HepG2 (cell line): ENCODE data around the gene ZNF446. TPM values are rescaled to one million over a fixed set of nuclear protein-coding genes. Genes with fewer than 3 reads are reported as not detected.

ENCODE experiments used
- ATF7 ChIP-seq, 2 experiments: fragments of 450-650 bp in 1 of 2; sonication (generic) in 1 of 2; formaldehyde crosslinking in 1 of 2; IDR thresholded peaks; 2 replicates each; pipeline versions ENCODE4 v1.4.0 to v1.6.1; 2016 to 2020; ENCODE audit warnings: antibody characterized with exemption in 1 of 2, mild to moderate bottlenecking in 1 of 2, missing genetic modification reagents in 1 of 2
- CBFB ChIP-seq: sonication (generic); formaldehyde crosslinking; IDR thresholded peaks from 2 replicates; pipeline ENCODE4 v1.4.0; 2020; ENCODE audit warnings: missing genetic modification reagents
- HNF4A ChIP-seq: sonication (generic); formaldehyde crosslinking; IDR thresholded peaks from 2 replicates; pipeline ENCODE4 v1.4.0; 2020; ENCODE audit warnings: missing genetic modification reagents
- PLRG1 ChIP-seq: fragments of 450-650 bp; conservative IDR thresholded peaks from 2 replicates; pipeline ENCODE4 v1.6.1; 2016
- POLR2AphosphoS2 ChIP-seq: IDR thresholded peaks from 2 replicates; pipeline ENCODE4 v1.6.1; 2011; ENCODE audit warnings: low read depth, low read length, improper control_type of control experiment
- RELA ChIP-seq: sonication (generic); formaldehyde crosslinking; IDR thresholded peaks from 2 replicates; pipeline ENCODE4 v1.4.0; 2020; ENCODE audit warnings: missing genetic modification reagents
- SETDB1 ChIP-seq: sonication (generic); formaldehyde crosslinking; IDR thresholded peaks from 2 replicates; pipeline ENCODE4 v1.5.1; 2020; ENCODE audit warnings: missing genetic modification reagents, mild to moderate bottlenecking, borderline replicate concordance
- SMC3 ChIP-seq: IDR thresholded peaks from 2 replicates; pipeline ENCODE4 v1.6.1; 2011; ENCODE audit warnings: low read length, improper control_type of control experiment
- SP140L ChIP-seq: sonication (generic); formaldehyde crosslinking; IDR thresholded peaks from 2 replicates; pipeline ENCODE4 v1.4.0; 2020; ENCODE audit warnings: missing genetic modification reagents, borderline replicate concordance
- THAP11 ChIP-seq: IDR thresholded peaks from 2 replicates; pipeline ENCODE4 v1.6.1; 2016; ENCODE audit warnings: missing biosample characterization, missing genetic modification reagents
- TMF1 ChIP-seq: sonication (generic); formaldehyde crosslinking; IDR thresholded peaks from 2 replicates; pipeline ENCODE4 v1.8.1; 2022; ENCODE audit warnings: low read depth, missing genetic modification reagents
- ZNF180 ChIP-seq: sonication (generic); formaldehyde crosslinking; IDR thresholded peaks from 2 replicates; pipeline ENCODE4 v1.4.0; 2020; ENCODE audit warnings: low read depth, missing genetic modification reagents, borderline replicate concordance
- ZNF589 ChIP-seq: sonication (generic); formaldehyde crosslinking; conservative IDR thresholded peaks from 2 replicates; pipeline ENCODE4 v1.8.0; 2022; ENCODE audit warnings: mild to moderate bottlenecking, moderate library complexity, missing genetic modification reagents
- ZNF678 ChIP-seq: sonication (generic); formaldehyde crosslinking; IDR thresholded peaks from 2 replicates; pipeline ENCODE4 v1.4.0; 2020; ENCODE audit warnings: mild to moderate bottlenecking, missing genetic modification reagents
- ZNF878 ChIP-seq: sonication (generic); formaldehyde crosslinking; IDR thresholded peaks from 2 replicates; pipeline ENCODE4 v1.8.1; 2023; ENCODE audit warnings: mild to moderate bottlenecking, missing genetic modification reagents, moderate library complexity
- ZSCAN30 ChIP-seq: sonication (generic); formaldehyde crosslinking; IDR thresholded peaks from 2 replicates; pipeline ENCODE4 v1.5.0; 2020; ENCODE audit warnings: mild to moderate bottlenecking, missing genetic modification reagents
- polyA plus RNA-seq, 8 experiments: library from polyadenylated mRNA; depleted of rRNA in 3 of 8; stranded (reverse) in 7 of 8; unstranded in 1 of 8; fragments of >200 nt; fragmentation: Illumina TruSeq in 4 of 8; extraction: Trizol in 4 of 8; gene quantifications; 2 replicates each; pipeline versions ENCODE4 v1.2.1 to v1.2.3, GENCODE V29; 2011 to 2016; ENCODE audit warnings: low read depth in 4 of 8, missing spikeins in 1 of 8, mixed read lengths in 1 of 8; ENCODE audit not compliant: insufficient read depth in 1 of 8
- total RNA-seq, 5 experiments: library from RNA; depleted of rRNA; stranded (reverse); fragments of >200 nt; fragmentation: Illumina TruSeq; extraction: Trizol; gene quantifications; 2 replicates each; pipeline ENCODE4 v1.2.3, GENCODE V29; 2016; ENCODE audit warnings: low read depth in 1 of 5
- TF ChIP-seq, protein P1 (sequence below): sonication (generic); formaldehyde crosslinking; IDR thresholded peaks from 2 replicates; pipeline ENCODE4 v1.5.0; 2020; ENCODE audit warnings: mild to moderate bottlenecking, missing genetic modification reagents
- TF ChIP-seq, protein P2 (sequence below): sonication (generic); formaldehyde crosslinking; conservative IDR thresholded peaks from 2 replicates; pipeline ENCODE4 v1.4.0; 2020; ENCODE audit warnings: mild to moderate bottlenecking, missing genetic modification reagents, moderate library complexity
- TF ChIP-seq, protein P3 (sequence below): sonication (generic); formaldehyde crosslinking; IDR thresholded peaks from 2 replicates; pipeline ENCODE4 v1.8.1; 2023; ENCODE audit warnings: mild to moderate bottlenecking, inconsistent platforms, moderate library complexity, missing genetic modification reagents, borderline replicate concordance
- TF ChIP-seq, protein P4 (sequence below): sonication (generic); formaldehyde crosslinking; IDR thresholded peaks from 2 replicates; pipeline ENCODE4 v1.8.1; 2022; ENCODE audit warnings: mild to moderate bottlenecking, missing genetic modification reagents

The ZNF446 gene
- total and polyA plus RNA-seq, 2 of the 13 experiments (the other 11 are each of a cell fraction or from before 2014, with no cell fraction given) = 3.0 to 3.6 TPM

DNA sequence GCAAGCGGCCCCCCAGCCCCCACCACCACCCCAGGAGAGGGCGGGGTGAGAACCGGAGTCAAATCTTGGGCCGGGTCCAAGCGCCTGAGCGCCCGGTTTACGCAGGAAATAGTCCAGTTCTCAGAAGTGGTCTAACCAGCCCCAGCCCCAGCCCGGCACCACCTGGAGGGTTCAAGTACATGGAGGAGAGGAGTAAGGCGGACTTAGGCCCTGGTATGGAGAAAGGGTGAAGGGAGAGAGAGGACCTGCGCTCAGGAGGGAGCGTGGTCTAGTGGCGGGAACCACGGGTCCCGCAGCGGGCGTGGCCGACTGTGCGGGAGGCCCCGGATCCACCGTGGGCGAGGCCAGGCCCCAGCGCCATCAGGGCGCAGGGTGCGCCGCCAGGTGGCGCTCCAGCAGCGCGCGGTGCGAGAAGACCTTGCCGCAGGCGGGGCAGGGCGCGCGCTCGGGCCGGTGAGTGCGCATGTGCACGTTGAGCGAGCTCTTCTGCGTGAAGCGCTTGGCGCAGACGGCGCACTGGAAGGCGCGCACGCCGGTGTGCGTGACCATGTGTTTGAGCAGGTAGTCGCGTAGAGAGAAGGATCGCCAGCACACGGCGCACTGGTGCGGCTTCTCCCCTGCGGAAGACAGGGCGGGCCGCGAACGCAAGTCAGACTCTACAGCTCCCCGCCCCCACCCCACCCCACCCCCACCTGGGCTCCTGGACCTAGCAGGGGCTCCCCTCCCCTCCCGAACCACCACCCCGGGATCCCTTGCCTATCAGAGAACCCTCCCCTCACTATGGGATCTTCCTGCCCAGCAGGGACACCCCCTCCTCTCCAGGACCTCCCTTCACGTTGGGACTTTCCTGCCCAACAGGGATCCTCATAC lies 37.8 kb downstream of the ZNF446 start (continued):
- TF ChIP-seq, protein P1, sequence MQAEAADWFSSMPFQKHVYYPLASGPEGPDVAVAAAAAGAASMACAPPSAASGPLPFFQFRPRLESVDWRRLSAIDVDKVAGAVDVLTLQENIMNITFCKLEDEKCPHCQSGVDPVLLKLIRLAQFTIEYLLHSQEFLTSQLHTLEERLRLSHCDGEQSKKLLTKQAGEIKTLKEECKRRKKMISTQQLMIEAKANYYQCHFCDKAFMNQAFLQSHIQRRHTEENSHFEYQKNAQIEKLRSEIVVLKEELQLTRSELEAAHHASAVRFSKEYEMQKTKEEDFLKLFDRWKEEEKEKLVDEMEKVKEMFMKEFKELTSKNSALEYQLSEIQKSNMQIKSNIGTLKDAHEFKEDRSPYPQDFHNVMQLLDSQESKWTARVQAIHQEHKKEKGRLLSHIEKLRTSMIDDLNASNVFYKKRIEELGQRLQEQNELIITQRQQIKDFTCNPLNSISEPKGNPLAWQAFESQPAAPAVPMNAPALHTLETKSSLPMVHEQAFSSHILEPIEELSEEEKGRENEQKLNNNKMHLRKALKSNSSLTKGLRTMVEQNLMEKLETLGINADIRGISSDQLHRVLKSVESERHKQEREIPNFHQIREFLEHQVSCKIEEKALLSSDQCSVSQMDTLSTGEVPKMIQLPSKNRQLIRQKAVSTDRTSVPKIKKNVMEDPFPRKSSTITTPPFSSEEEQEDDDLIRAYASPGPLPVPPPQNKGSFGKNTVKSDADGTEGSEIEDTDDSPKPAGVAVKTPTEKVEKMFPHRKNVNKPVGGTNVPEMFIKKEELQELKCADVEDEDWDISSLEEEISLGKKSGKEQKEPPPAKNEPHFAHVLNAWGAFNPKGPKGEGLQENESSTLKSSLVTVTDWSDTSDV (CRISPR knock-in tag) = no peak
- 0 out of 2 replicates have a peak, but pooled peaks have one; percentile 47 for TF ChIP-seq ZNF180 (CRISPR knock-in tag)
- peak; percentile 49; the same call in 1 of the 2 replicates for TF ChIP-seq ZNF678 (CRISPR knock-in tag)
- no peak for TF ChIP-seq SP140L (CRISPR knock-in tag)
- peak; percentile 71 for TF ChIP-seq CBFB (CRISPR knock-in tag)
- no peak for TF ChIP-seq ATF7 (IDR thresholded peaks at IDR 0.05)
- TF ChIP-seq ATF7 (CRISPR knock-in tag; IDR thresholded peaks at IDR 0.05) = no peak
- TF ChIP-seq, protein P2, sequence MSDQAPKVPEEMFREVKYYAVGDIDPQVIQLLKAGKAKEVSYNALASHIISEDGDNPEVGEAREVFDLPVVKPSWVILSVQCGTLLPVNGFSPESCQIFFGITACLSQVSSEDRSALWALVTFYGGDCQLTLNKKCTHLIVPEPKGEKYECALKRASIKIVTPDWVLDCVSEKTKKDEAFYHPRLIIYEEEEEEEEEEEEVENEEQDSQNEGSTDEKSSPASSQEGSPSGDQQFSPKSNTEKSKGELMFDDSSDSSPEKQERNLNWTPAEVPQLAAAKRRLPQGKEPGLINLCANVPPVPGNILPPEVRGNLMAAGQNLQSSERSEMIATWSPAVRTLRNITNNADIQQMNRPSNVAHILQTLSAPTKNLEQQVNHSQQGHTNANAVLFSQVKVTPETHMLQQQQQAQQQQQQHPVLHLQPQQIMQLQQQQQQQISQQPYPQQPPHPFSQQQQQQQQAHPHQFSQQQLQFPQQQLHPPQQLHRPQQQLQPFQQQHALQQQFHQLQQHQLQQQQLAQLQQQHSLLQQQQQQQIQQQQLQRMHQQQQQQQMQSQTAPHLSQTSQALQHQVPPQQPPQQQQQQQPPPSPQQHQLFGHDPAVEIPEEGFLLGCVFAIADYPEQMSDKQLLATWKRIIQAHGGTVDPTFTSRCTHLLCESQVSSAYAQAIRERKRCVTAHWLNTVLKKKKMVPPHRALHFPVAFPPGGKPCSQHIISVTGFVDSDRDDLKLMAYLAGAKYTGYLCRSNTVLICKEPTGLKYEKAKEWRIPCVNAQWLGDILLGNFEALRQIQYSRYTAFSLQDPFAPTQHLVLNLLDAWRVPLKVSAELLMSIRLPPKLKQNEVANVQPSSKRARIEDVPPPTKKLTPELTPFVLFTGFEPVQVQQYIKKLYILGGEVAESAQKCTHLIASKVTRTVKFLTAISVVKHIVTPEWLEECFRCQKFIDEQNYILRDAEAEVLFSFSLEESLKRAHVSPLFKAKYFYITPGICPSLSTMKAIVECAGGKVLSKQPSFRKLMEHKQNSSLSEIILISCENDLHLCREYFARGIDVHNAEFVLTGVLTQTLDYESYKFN = peak; percentile 64
- TF ChIP-seq ZNF878 (CRISPR knock-in tag) = peak; percentile 28; the same call in 1 of the 2 replicates
- no peak for TF ChIP-seq ZSCAN30 (CRISPR knock-in tag)
- peak; percentile 22; the same call in 1 of the 2 replicates for TF ChIP-seq SMC3
- TF ChIP-seq SETDB1 (CRISPR knock-in tag) = no peak
- peak; percentile 37; the same call in 1 of the 2 replicates for TF ChIP-seq HNF4A (CRISPR knock-in tag)
- peak; percentile 78; the same call in 1 of the 2 replicates for TF ChIP-seq ZNF589
- TF ChIP-seq TMF1 (CRISPR knock-in tag) = no peak
- TF ChIP-seq, protein P3, sequence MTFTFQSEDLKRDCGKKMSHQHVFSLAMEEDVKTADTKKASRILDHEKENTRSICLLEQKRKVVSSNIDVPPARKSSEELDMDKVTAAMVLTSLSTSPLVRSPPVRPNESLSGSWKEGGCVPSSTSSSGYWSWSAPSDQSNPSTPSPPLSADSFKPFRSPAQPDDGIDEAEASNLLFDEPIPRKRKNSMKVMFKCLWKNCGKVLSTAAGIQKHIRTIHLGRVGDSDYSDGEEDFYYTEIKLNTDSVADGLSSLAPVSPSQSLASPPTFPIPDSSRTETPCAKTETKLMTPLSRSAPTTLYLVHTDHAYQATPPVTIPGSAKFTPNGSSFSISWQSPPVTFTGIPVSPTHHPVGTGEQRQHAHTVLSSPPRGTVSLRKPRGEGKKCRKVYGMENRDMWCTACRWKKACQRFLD (CRISPR knock-in tag) = peak; percentile 92; the same call in 1 of the 2 replicates
- TF ChIP-seq RELA = peak; percentile 91
- TF ChIP-seq POLR2AphosphoS2 = no peak
- no peak for TF ChIP-seq PLRG1
- TF ChIP-seq THAP11 (CRISPR knock-in tag) = peak; percentile 90
- TF ChIP-seq, protein P4, sequence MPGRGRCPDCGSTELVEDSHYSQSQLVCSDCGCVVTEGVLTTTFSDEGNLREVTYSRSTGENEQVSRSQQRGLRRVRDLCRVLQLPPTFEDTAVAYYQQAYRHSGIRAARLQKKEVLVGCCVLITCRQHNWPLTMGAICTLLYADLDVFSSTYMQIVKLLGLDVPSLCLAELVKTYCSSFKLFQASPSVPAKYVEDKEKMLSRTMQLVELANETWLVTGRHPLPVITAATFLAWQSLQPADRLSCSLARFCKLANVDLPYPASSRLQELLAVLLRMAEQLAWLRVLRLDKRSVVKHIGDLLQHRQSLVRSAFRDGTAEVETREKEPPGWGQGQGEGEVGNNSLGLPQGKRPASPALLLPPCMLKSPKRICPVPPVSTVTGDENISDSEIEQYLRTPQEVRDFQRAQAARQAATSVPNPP (CRISPR knock-in tag) = no peak
